ENCODE measurements around the gene CASZ1.

CASZ1 gene

GRCh38 chr1:10839188-10839770 is 42.8 kb upstream of the CASZ1 start:
- no peak overlapping the region for H3K4me2 ChIP-seq (ENCODE audit: low read depth, low read length, poor library complexity, severe bottlenecking)
- H3K27ac ChIP-seq (ENCODE audit: low read depth, low read length) = no peak overlapping the region
- no peaks in the 10 kb centered on the region for H4K20me1 ChIP-seq (ENCODE audit: low read depth, low read length)
- no peaks in the 10 kb centered on the region for H3K9me3 ChIP-seq (ENCODE audit: insufficient read depth, low read length)
- no peaks in the 10 kb centered on the region for H3K36me3 ChIP-seq (ENCODE audit: low read length)
- H3K79me2 ChIP-seq (ENCODE audit: insufficient read depth, low read length) = no peaks in the 10 kb centered on the region
- H2AFZ ChIP-seq (ENCODE audit: low read depth, low read length, severe bottlenecking) = no peak overlapping the region
- no peaks in the 10 kb centered on the region for H3F3A ChIP-seq (ENCODE audit: insufficient read depth)
- H3K9ac ChIP-seq (ENCODE audit: low read length) = no peak overlapping the region
- no peaks in the 10 kb centered on the region for H3K9me2 ChIP-seq (replicated peaks; ENCODE audit: insufficient read depth, low read length)
- no peaks in the 10 kb centered on the region for H3K27me3 ChIP-seq (ENCODE audit: low read length)
- no peak for TF ChIP-seq CTCF (IDR thresholded peaks at IDR 0.05; ENCODE audit: insufficient read depth, low read length, poor library complexity, severe bottlenecking)
- TF ChIP-seq EZH2phosphoT487 (conservative IDR thresholded peaks at IDR 0.05; ENCODE audit: low read length) = no peak
- H3K4me3 ChIP-seq (ENCODE audit: insufficient read depth, low read length, poor library complexity, severe bottlenecking) = no peak overlapping the region

DNA sequence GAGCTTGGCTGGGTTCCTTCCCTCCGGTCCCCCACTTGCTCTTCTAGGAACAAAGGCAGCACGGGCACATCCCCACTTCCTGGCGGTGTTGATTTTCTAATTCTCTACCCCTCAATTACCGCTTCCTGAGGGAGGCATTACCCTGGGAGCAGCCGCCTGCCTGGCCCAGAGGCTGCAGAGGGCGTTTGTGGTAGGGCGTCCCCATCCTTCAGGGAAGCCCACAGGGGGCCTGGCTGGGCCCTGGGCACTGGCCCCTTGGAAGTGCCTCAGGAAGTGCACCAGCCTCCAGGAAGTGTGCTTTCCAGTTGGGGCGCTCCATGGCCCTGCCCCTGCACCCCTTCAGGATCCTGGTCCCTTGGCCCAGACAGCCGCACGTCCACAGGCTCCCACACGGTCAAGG is 42.1 kb upstream of the CASZ1 start:
- H3K4me3 ChIP-seq (ENCODE audit: insufficient read depth, low read length, poor library complexity, severe bottlenecking) = no peak overlapping the region
- no peaks in the 10 kb centered on the region for H4K20me1 ChIP-seq (ENCODE audit: low read depth, low read length)
- no peak overlapping the region for H3K4me2 ChIP-seq (ENCODE audit: low read depth, low read length, poor library complexity, severe bottlenecking)
- H3F3A ChIP-seq (ENCODE audit: insufficient read depth) = no peaks in the 10 kb centered on the region
- no peaks in the 10 kb centered on the region for H3K79me2 ChIP-seq (ENCODE audit: insufficient read depth, low read length)
- H3K27ac ChIP-seq (ENCODE audit: low read depth, low read length) = no peak overlapping the region
- no peaks in the 10 kb centered on the region for H3K9me3 ChIP-seq (ENCODE audit: insufficient read depth, low read length)
- no peak overlapping the region for H3K9ac ChIP-seq (ENCODE audit: low read length)
- H3K36me3 ChIP-seq (ENCODE audit: low read length) = no peaks in the 10 kb centered on the region
- H3K27me3 ChIP-seq (ENCODE audit: low read length) = no peaks in the 10 kb centered on the region
- no peak overlapping the region for H2AFZ ChIP-seq (ENCODE audit: low read depth, low read length, severe bottlenecking)
- TF ChIP-seq CTCF (IDR thresholded peaks at IDR 0.05; ENCODE audit: insufficient read depth, low read length, poor library complexity, severe bottlenecking) = no peak
- no peak for TF ChIP-seq EZH2phosphoT487 (conservative IDR thresholded peaks at IDR 0.05; ENCODE audit: low read length)
- H3K9me2 ChIP-seq (replicated peaks; ENCODE audit: insufficient read depth, low read length) = no peaks in the 10 kb centered on the region

DNA sequence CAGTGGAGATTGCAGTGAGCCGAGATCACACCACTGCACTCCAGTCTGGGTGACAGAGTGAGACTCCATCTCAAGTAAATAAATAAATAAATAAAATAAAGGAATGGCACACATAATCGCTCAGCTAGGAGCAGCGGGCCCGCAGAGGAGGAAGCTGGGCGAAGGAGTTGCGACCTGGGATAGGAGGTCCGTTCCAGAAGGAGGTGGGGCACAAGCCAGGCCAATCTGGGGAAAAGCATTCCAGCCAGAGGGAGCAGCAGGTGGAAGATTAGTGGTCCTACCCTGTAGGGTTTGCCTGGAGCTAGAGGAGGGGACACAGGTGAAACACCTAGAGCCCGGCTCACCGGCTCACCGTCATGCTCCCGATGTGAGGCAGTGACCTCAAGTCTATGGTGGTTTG is 40.3 kb upstream of the CASZ1 start:
- Histone ChIP-seq H3K36me3 (ENCODE audit: low read length) (no peaks in the 10 kb centered on the region), H3K79me2 (ENCODE audit: insufficient read depth, low read length) (no peaks in the 10 kb centered on the region), H3F3A (ENCODE audit: insufficient read depth) (no peaks in the 10 kb centered on the region), H4K20me1 (ENCODE audit: low read depth, low read length) (no peaks in the 10 kb centered on the region), H3K4me2 (ENCODE audit: low read depth, low read length, poor library complexity, severe bottlenecking) (no peak overlapping the region), H3K4me3 (ENCODE audit: insufficient read depth, low read length, poor library complexity, severe bottlenecking) (no peak overlapping the region), H3K9ac (ENCODE audit: low read length) (no peak overlapping the region), H3K9me2 (replicated peaks; ENCODE audit: insufficient read depth, low read length) (no peaks in the 10 kb centered on the region), H3K9me3 (ENCODE audit: insufficient read depth, low read length) (no peaks in the 10 kb centered on the region), H3K27me3 (ENCODE audit: low read length) (no peaks in the 10 kb centered on the region), H2AFZ (ENCODE audit: low read depth, low read length, severe bottlenecking) (no peak overlapping the region), H3K27ac (ENCODE audit: low read depth, low read length) (no peak overlapping the region)
- no peak for TF ChIP-seq EZH2phosphoT487 (conservative IDR thresholded peaks at IDR 0.05; ENCODE audit: low read length)

DNA sequence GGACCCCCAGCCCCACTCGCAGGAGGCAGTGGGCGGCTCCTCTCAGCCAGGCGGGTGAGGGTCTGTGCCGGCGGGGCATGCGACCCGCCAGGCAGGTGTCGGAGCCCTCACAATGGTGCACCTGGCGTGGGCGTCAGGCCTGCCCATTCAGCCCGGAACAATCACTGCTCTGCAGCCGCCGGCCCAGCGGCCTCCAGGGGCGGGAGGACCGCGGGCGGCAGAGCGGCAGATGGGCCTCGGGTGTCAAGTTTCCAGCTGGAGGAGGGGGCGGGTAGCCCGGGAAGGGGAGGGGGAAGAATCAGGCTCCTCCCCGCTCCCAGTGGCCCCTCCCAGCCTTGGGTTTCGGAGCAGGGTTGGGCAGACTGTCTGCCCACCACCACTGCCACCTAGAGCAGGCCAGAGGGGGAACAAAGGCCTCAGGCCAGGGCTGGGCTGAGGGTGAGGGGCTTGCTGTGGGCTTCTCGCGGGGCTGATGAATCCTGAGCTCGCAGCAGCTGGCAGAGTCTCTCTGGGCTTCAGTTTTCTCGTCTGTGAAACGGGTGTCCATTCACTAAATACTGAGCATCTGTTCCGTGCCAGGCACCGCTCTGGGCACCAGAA is 39.5 kb upstream of the CASZ1 start:
- H3K27me3 ChIP-seq (ENCODE audit: low read length) = no peaks in the 10 kb centered on the region
- no peak overlapping the region for H3K4me3 ChIP-seq (ENCODE audit: insufficient read depth, low read length, poor library complexity, severe bottlenecking)
- no peaks in the 10 kb centered on the region for H4K20me1 ChIP-seq (ENCODE audit: low read depth, low read length)
- H3K27ac ChIP-seq (ENCODE audit: low read depth, low read length) = no peak overlapping the region
- no peaks in the 10 kb centered on the region for H3K36me3 ChIP-seq (ENCODE audit: low read length)
- TF ChIP-seq EZH2phosphoT487 (conservative IDR thresholded peaks at IDR 0.05; ENCODE audit: low read length) (no peak), CTCF (IDR thresholded peaks at IDR 0.05; ENCODE audit: insufficient read depth, low read length, poor library complexity, severe bottlenecking) (no peak)
- H3K9me2 ChIP-seq (replicated peaks; ENCODE audit: insufficient read depth, low read length) = no peaks in the 10 kb centered on the region
- no peak overlapping the region for H3K9ac ChIP-seq (ENCODE audit: low read length)
- no peaks in the 10 kb centered on the region for H3K79me2 ChIP-seq (ENCODE audit: insufficient read depth, low read length)
- H3K9me3 ChIP-seq (ENCODE audit: insufficient read depth, low read length) = no peaks in the 10 kb centered on the region
- H2AFZ ChIP-seq (ENCODE audit: low read depth, low read length, severe bottlenecking) = no peak overlapping the region
- H3F3A ChIP-seq (ENCODE audit: insufficient read depth) = no peaks in the 10 kb centered on the region
- no peak overlapping the region for H3K4me2 ChIP-seq (ENCODE audit: low read depth, low read length, poor library complexity, severe bottlenecking)
